Esophagus squamous epithelium (tissue), 4 donors: ENCODE measurements around the gene LRP1B.

Experiments used
- POLR2A ChIP-seq, 4 donors: fragments of 450-650 bp; IDR thresholded peaks; one replicate each; pipeline ENCODE4 v1.6.1; 2017; ENCODE audit warnings: antibody characterized with exemption in 4 of 4, mild to moderate bottlenecking in 4 of 4, moderate library complexity in 3 of 4
- TF ChIP-seq, protein P1 (sequence below), 6 experiments: fragments of 450-650 bp in 4 of 6; fragments of 200-600 bp in 2 of 6; sonication (generic) in 2 of 6; IDR thresholded peaks; one replicate each; pipeline ENCODE4 v1.5.1; 2016 to 2019; ENCODE audit warnings: antibody characterized with exemption in 6 of 6, mild to moderate bottlenecking in 4 of 6, moderate library complexity in 4 of 6

DNA sequence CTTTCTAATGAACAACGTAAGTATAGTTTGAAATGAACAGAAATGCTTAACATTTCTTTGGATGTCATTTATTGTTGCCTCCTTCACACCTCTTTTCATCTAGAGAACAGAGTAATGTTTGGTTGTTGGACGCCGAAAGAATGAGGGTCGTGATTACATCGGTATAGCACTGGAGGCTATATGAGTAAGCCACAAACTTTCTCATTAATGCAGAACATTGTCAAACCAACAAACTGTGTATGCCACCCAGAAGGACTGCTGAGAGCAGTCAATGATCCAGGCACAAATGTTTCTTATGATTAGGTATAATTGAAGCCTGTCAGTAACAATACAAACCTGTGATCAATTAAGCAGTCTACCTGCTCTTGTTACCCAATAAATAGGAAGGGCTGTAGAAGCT, 1855.9 kb downstream of the LRP1B start:
- TF ChIP-seq, protein P1, sequence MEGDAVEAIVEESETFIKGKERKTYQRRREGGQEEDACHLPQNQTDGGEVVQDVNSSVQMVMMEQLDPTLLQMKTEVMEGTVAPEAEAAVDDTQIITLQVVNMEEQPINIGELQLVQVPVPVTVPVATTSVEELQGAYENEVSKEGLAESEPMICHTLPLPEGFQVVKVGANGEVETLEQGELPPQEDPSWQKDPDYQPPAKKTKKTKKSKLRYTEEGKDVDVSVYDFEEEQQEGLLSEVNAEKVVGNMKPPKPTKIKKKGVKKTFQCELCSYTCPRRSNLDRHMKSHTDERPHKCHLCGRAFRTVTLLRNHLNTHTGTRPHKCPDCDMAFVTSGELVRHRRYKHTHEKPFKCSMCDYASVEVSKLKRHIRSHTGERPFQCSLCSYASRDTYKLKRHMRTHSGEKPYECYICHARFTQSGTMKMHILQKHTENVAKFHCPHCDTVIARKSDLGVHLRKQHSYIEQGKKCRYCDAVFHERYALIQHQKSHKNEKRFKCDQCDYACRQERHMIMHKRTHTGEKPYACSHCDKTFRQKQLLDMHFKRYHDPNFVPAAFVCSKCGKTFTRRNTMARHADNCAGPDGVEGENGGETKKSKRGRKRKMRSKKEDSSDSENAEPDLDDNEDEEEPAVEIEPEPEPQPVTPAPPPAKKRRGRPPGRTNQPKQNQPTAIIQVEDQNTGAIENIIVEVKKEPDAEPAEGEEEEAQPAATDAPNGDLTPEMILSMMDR (IDR thresholded peaks at IDR 0.05), result no peak
- no peak for TF ChIP-seq POLR2A (IDR thresholded peaks at IDR 0.05)
